Testis (tissue), 2 donors: Measurements from ENCODE around the gene SH3RF3.

Experiments used
- CTCF ChIP-seq, 3 experiments: fragments of 450-650 bp in 2 of 3; fragments of 200-600 bp in 1 of 3; sonication (generic) in 1 of 3; IDR thresholded peaks; one replicate each; pipeline ENCODE4 v1.5.1; 2016 to 2019; ENCODE audit warnings: antibody characterized with exemption in 3 of 3, mild to moderate bottlenecking in 2 of 3, moderate library complexity in 1 of 3
- POLR2A ChIP-seq: fragments of 450-650 bp; IDR thresholded peaks from one replicate; pipeline ENCODE4 v1.6.1; 2017; ENCODE audit warnings: antibody characterized with exemption, mild to moderate bottlenecking, moderate library complexity

GRCh38 chr2:109285244-109285651 is 156.2 kb downstream of the SH3RF3 start:
- TF ChIP-seq POLR2A (no peak), CTCF (IDR thresholded peaks at IDR 0.05) (no peak)
